ENCODE measurements around the gene CTBP2. TPM values are rescaled to one million over a fixed set of nuclear protein-coding genes. Genes with fewer than 3 reads are reported as not detected.
"Not testable (repeated sequence)": the region's sequence is repeated elsewhere in the genome, so short reads cannot be mapped to it uniquely, and the experiment has no call there.

Gene CTBP2
- total RNA-seq, 1 donor from 2014 or later, result 0.23 TPM

DNA sequence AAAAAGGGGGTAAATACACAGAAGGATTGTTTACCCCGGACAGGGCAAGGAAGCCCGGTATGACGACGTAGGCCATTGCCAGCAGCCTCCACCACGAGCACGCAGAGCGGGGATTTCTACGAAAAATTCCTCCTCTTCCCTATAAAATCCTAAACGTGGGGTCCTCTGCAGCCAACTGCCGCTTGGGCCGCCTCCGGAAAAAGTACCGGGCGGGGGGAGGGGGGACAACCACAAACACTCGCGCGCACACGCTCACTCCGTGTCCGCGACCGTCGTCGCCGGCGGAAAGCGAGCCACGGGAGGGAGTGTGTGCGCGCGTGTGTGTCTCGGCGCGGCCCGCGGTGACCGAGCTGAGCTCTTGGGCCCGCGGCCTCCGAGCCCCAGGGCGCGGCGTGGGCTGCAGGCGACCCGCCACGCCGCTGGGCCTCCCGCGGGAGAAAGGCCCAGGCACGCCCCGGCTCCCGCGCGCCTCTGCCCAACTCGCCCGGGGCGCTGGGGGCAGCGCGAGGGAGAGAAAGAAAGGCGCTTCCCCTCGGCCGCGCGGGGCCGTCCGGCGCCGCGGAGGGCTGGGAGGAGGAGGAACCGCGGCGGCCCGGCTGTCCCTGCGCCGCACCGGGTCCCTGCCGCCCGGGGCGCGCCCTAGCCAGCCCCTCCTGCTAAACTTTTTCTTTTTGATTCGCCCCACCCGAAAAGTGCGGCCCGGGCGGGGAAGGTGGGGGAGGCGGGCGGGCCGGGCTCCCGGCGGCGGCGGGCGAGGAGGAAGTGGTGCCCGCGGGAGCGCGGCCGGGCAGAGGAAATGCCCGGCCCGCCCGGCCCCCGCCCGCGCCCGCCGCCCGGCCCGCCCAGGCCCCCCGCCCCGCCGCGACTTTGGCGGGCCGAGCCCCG, 1.5 kb downstream of the CTBP2 start:
- intact Hi-C loops (cut with micrococcal nuclease), result no loop called here

DNA sequence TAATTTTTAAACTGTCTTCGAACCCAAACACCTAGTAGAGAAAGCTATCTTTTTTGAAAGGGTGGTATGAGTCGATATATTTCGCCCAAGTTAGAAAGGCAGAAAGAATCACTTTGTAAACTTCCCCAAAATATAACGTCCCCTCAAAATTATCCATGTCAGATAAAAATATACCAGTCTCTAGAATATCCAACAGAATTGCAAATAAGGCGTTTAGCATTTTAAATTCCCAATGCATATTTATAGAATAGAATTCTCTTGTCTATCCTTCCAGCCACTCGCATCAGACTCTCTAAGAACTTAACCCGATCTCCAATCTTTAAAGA, 2.1 kb downstream of the CTBP2 start:
- intact Hi-C loops (cut with micrococcal nuclease), result no loop called here

DNA sequence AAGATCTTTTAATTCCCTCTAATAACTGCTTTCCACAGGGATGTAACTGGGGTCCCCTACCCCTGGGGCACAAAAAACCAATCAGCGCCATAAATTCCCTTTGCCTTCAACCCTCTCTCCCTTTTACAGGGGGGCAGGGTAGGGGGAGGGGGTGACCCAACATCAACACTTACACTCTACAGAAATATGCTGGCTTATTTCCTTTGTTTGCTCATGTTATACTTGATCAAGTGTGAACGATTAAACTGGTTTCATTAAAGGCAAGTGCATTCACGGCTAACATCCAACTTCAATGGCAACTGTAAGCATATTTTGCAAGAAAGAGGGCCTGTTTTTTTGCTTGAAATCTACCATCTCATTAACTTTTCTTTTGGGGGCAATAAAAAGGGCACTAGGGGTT, 2.9 kb downstream of the CTBP2 start:
- intact Hi-C loops (cut with micrococcal nuclease), result no loop called here

DNA sequence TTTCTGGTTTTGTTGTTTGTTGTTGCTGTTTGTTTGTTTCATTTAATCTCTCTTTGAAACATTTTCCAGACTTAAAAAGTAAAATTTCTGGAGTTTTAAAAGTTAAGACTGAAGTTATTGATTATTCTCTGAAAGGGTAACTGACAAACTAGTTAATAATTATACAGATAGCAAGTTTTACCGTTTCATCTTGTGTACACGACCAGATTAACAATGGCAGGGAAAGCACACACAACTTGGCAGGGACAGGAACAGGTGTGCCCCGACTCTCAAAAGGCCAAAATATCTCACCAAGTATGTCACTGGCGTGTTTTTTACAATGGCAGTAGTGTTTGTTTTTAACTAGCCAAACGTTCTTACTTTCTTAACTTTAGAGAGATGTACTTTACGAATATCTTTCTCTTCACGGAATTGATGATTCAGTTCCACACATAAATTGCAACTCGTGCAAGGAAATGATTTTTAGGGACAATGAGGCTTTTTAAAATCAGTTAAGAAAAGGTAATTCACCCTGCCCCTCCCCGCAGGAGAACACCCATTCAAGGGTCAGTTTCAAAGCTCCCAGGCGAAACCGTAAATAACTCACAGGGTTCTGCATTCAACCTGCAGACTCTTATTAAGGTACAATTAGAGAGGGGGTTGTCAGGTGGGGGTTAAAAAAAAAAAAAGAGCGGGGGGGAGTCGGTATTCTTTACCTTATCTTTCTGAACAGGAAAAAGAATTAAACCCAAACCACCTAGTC, 3.5 kb downstream of the CTBP2 start:
- intact Hi-C loops (cut with micrococcal nuclease), result no loop called here

DNA sequence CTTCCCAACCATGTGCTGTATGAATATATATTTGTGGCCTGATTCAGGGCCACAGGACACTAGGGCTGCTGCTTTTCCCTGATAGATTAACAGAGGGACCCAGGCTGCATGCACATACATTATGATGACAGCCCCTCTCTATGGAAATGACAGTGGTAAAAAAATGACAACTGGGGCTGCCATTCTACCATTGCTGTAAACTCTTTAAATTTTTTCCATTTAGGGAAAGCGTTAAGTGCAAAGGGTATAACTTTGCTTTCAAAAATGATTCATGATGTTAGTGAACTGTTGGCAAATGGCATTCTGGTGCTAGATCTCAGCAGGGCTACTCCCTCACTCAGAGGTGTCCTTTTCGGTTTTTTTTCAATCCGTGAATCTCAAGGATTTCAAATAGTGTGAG, 4.2 kb downstream of the CTBP2 start:
- intact Hi-C loops (cut with micrococcal nuclease), result no loop called here

DNA sequence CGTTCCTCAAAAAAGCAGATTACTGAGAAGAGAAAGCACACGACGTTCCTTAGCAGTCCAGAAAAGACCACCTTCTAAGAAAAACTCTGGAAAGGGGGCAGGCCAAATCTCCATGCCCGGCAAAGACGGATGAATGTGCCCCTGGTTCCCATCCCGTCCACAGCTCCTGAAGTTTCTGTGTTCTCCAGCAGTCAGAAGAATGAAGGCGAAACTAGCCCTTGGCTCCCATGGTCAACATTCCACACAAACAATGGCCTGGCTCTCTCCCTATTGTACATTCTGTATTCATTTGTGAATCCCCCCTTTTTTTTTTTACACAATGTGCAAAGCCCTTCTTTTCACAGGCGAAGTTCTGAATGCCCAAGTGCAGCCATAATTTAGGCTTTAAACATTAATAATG, 5.3 kb downstream of the CTBP2 start:
- intact Hi-C loops (cut with micrococcal nuclease), result no loop called here

DNA sequence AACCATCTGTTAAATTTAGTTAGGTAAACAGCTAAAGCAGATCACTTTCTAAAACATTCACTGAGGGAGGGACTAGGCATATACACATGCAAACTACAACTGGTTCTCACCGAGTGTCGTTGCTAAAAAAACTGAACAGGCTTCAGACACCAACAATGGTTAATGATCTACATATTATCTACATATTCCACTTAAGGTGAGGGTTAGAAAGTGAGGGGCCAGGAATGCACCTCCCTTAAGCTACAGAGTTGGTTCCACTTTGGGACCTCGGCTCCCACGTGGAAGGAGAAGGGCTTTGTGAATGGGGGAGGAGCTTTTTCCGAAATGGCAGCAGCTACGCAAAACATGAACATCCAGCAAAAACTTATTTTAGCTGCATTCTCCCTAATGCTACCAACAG, 5.8 kb downstream of the CTBP2 start:
- intact Hi-C loops (cut with micrococcal nuclease), result no loop called here

DNA sequence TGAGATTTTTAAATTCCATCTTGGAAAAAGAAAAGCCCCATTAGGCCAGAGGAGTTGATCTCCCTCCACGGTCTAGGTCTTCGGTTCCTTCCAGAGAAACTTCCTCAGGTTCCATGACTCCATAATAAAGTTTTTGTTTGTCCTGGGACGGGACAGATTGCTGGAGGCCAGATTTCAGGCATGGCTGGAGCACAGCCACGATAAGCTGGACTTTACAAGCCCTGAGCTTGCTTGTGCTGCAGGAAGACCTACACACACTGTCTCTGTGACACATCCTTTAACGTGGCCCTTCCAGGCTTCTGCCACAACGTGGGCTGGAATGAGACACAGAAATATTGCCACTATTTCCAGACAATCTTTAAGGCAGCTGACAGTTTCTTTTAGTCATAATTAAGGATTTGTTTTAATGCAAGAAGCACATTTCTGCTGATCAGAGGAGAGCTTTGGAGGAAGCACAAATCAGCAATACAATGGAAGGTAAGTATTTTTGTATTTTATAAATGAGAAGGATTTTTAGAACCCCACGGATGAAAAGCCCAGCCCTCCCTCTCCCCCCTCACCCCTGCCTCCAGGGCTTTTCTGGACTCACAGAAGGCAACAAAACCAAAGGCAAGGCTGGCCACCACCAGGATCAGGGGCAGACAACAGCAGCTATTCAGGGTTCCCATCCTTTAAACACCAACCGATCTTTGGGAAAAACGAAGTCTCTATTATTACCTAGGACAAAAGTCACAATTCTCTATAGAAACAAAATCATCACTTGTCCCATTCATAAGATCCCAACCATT, 6.5 kb downstream of the CTBP2 start:
- intact Hi-C loops (cut with micrococcal nuclease), result no loop called here

DNA sequence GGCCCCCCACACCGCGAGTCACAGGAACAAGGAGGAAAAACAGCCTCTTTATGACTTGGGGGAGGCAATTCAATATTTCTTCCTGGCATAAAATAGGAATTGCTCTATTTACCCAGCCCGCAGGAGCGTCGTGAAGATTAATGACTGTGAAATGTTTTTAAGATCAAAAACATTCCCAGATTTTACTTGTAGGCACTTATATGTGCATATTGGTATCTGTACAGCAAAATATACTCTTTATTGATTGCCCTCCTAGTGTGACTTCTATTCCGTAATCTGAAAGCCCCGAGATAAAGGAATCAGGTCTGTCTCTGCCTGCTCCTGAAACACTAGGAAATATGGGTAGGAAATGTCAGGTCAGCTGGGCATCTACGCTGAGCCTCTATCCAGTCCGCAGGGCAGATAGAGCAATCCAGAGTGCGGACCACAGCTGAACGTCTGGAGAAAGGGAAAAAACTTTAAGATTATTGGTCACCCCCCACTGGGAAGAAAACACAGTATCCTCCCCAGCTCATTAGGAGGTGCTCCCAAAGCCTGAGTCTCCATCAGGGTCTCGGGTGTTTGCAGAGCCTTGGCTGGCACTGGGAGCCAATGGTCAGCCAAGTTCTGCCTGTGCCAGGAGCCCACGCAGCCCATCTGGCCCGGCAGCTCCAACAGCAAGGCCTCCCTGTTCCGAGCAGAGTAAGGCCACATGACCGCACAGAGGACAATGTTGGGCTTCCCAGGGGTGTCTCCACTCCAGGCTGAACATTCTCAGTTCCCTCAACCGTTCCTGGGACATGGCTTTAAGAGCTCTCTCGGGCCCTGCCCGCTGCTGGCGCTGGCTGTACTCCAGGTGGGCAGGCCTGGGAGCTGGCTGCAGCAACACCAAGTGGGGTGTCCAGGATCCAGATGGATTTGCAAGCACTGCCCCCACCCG, 7.7 kb downstream of the CTBP2 start:
- intact Hi-C loops (cut with micrococcal nuclease), result no loop called here

DNA sequence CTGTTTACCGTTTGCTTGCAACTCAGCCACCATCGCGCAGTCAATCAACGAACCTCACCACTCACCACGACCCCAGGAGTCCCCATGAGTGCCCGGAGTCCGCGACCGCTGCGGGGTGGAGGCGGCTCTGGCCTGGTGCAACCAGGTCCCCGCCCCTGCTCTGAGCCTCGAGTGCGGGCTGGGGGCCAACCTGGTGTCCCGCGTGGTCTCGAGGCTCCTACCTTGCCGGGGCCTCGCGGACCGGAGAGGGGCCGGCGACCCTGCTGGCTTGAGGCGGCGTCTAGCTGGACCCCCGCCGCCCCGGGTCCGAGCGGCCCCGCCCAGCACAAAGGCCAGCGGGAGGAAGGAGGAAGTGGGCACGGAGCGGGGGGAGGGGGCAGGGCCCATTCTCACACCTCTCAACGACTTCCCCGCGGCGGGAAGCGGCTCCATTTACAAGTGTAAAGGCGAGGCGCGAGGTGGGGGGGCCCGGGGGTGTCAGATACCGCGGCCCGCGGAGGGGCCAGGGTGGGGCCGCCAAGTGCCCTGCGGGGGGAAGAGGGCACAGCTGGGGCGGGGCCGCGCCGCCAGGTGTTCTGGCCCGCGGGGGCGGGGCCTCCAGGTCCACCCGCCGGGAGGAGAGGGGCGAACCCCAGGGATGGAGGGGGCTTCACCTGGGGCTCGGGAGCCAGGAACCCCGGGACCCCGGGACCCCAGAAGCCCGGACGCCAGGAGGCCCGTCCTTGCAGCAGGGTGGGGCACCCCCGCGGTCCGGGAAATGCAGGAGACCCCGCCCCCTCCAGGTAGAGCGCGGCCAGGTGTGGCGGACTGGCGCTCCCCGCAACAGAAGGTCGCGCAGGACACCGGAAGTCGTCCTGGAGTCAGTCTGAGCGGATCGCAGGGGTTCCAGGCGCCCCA, 8.6 kb downstream of the CTBP2 start:
- intact Hi-C loops (cut with micrococcal nuclease), result no loop called here

DNA sequence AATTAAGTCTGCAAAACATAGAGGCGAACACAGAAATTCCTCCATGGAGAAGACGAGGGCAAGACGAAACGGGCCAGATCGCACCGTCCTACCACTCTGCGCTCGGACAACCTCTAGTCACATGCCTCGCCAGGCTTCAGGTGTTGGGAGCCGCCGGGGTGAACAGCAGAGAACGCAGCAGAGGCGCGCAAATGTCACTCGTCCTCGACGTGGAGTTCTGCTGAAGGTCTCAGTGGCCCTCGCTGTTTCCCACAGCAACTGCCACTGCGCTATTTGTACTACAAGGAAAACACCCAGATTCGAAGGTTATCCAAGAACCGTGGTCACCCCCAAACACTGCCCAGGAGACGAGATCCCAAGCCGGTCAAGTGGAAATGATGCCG, 9.2 kb downstream of the CTBP2 start:
- intact Hi-C loops (cut with micrococcal nuclease), result no loop called here

DNA sequence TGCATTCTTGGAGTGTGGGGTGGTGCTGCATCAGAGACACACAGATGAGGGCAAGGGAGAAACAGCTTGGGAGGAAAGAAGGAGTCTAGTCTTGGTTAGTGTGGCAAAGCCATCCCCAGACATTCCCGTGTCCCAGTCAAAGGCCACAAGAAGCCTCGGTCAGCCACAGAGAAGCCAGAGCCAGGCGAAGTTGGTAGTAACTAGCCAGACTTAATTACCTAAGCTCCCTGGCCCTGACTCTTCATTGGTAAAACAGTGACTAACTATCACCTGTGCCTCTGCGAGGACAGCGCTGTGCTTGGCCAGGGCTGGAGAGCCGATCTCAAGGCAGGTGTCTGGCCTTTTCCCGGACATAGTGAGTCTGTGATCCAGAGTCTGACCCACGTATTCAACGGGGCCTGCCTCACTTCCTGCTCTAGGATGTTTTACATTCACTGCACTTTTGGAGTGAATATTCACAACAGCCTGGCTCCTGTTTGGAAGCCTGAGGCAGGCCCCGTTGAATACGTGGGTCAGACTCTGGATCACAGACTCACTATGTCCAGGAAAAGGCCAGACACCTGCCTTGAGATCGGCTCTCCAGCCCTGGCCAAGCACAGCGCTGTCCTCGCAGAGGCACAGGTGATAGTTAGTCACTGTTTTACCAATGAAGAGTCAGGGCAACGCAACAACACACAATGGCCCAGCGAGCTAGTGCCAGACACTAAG, 9.8 kb downstream of the CTBP2 start:
- intact Hi-C loops (cut with micrococcal nuclease), result not testable (repeated sequence)

DNA sequence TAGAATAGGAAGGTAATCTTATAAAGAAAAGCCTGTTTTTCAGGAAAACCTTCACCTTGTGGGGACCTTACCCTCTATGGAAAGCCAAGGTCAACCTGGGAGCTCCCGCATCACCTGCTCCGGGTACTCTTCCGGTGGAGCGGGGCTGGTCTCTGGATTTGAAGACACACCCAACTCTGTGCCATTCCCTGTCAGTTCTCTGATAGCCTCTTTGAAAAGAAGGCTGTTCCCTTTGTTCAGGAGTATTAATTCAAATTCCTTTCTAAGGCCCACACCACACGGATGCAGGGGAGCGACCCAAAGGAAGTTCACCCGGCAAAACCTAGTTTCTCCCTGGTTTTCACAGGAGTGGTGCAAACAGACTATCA, 10.7 kb downstream of the CTBP2 start:
- intact Hi-C loops (cut with micrococcal nuclease), result no loop called here

DNA sequence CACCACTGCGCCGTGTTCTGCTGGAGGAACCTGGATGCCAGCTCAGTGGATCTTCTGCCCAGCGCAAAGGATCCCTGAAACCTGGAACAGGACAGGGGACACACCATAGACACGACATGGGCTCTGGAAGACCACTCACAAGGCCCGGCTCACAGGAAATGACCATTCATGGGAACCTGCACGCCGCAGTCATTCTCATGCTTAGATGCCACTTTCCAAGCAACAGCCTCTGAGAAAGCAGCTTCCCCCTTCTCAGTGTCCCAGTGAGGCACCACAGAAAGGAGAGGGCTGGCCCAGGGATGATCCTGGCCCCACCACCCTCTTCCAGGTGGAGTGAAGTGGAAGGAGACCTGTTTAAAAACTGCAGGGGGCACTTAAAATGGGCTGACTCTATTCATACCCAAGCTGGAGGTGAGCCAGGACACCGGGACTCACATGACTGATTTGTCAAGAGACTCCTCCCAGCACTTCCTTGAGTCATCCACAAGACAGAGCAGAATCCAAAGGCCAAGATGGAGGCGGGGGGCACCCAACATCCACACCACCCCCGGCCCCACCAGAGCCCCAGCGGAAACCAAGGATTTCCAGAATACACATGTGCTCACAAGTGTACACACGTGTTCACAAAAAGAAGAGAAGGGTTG, 11.2 kb downstream of the CTBP2 start:
- intact Hi-C loops (cut with micrococcal nuclease), result no loop called here

DNA sequence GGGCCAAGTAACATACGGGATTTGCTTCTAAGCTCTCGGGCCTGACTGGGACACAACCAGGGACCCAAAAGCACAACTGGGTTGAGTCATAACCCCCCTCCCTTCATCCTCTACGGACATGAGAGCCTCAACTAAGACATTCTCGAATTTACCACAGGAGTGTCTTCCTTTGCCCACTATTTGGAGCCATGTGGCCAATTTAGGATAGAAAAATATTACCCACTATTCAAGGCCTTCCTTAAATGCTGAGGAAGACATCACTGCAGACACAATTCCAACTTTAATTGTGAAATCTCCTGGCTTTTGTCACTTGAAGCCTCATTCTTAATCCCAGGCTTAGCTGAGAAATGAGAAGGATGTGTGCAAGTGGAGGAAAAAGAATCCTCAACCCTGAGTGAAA, 11.8 kb downstream of the CTBP2 start:
- intact Hi-C loops (cut with micrococcal nuclease), result no loop called here

DNA sequence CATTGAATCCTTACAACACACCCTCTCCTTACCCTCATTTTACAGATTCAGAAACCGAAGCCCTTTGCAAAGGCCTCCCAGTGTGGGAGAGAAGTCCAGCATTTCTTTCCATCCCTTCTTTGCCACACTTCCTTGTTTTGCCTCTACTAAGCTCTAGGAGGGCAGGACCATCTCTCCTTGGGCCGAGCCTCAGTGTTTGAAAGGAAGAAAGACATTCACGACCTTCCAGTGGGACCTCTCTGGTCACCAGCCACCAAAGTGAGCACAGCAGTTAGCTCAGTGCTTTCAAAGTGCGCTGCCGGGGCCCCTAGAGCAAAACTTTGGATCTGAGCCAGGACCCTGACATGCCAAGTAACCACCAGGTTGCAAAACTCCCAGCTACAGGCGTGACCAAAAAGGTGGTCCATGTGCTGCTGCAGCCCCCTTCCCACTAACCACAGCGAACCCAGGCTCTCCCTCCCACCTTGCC, 12.4 kb downstream of the CTBP2 start:
- intact Hi-C loops (cut with micrococcal nuclease), result no loop called here

DNA sequence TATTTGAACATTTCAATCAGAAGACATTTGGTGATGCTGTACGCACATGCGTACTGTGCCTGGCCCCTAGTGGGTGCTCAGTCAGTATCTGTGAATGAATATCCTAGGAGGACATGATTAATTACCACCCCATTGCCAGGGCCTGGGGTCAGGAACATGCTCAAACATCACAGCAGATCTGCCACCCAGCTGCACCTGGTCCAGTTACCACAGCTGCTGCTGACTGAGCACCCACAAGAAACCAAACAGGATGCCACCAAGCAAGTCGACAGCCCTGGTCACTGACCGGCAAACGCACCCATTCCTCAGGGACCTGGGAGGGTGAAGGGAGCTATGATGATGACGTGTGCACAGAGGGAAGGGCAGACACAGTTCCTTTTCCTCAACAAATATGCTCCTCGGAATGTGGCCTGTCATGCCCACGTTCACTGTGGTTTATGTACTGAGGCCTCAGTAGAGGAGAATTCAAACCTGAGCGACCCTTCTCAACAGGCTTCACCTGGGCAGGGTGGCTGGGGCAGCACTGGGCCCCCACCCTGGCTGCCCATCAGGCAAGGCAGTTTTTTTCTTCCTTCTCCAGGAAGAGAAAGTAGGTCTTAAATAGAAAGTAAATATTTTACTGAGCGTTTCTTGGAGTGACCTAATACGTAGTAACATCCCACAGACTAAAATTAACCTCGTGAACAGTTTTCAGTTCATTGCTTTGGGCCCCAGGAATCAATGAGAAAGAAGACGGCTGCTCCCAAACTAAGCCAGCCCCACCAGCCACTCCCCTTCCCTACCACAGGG, 13.4 kb downstream of the CTBP2 start:
- intact Hi-C loops (cut with micrococcal nuclease), result no loop called here

DNA sequence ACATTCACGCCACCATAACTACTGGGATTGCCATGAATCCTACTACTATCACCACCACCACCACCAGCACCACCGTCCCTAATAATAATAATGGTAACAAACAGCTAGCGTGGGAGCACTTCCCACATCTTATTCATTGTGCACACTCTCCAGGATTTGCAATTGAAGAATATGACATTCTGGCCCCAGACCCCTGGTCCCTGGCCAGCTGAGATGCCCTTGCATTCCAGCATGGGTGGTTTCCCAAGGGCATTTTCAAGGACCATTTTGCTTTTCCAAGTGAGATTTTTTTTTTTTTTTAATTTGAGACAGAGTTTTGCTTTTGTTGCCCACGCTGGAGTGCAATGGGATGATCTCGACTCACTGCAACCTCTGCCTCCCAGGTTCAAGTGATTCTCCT, 14.7 kb downstream of the CTBP2 start:
- intact Hi-C loops (cut with micrococcal nuclease), result no loop called here
